ENCODE results near the gene KCNMB4.

GRCh38 chr12:70422631-70423030 lies 56.5 kb downstream of the KCNMB4 start:
- TF ChIP-seq CTCF (IDR thresholded peaks at IDR 0.05), result no peak
- TF ChIP-seq POLR2AphosphoS5 (IDR thresholded peaks at IDR 0.05), result no peak
- no peak for TF ChIP-seq POLR2A (IDR thresholded peaks at IDR 0.05; ENCODE audit: low read depth)
- no peak for TF ChIP-seq EP300 (IDR thresholded peaks at IDR 0.05)

Measured in esophagus muscularis mucosa (tissue), 4 donors.